HepG2 (cell line): ENCODE measurements around the gene ABCC1. TPM values are rescaled to one million over a fixed set of nuclear protein-coding genes. Genes with fewer than 3 reads are reported as not detected.
A peak's percentile ranks its signal among the peaks of the same experiment; 100 is the strongest.

Experiments
- ARID5B ChIP-seq: IDR thresholded peaks from 2 replicates; pipeline ENCODE4 v1.4.0; 2020; ENCODE audit warnings: mild to moderate bottlenecking, missing genetic modification reagents
- CEBPB ChIP-seq: IDR thresholded peaks from 2 replicates; pipeline ENCODE4 v1.6.1; 2011; ENCODE audit warnings: low read depth, low read length, improper control_type of control experiment, borderline replicate concordance
- CEBPG ChIP-seq: IDR thresholded peaks from 2 replicates; pipeline ENCODE4 v1.6.1; 2016
- DMAP1 ChIP-seq: IDR thresholded peaks from 2 replicates; pipeline ENCODE4 v1.6.1; 2016
- HNF4A ChIP-seq: sonication (generic); formaldehyde crosslinking; IDR thresholded peaks from 2 replicates; pipeline ENCODE4 v1.4.0; 2020; ENCODE audit warnings: missing genetic modification reagents
- MTF1 ChIP-seq: sonication (generic); formaldehyde crosslinking; IDR thresholded peaks from 2 replicates; pipeline ENCODE4 v1.5.0; 2020; ENCODE audit warnings: missing genetic modification reagents
- RCOR2 ChIP-seq: IDR thresholded peaks from 2 replicates; pipeline ENCODE4 v1.6.1; 2016; ENCODE audit warnings: missing biosample characterization, missing genetic modification reagents
- SAFB2 ChIP-seq: sonication (generic); formaldehyde crosslinking; IDR thresholded peaks from 2 replicates; pipeline ENCODE4 v1.5.1; 2020; ENCODE audit warnings: missing genetic modification reagents, low read depth, mild to moderate bottlenecking, borderline replicate concordance
- ZMYM3 ChIP-seq: sonication (generic); formaldehyde crosslinking; IDR thresholded peaks from 2 replicates; pipeline ENCODE4 v1.5.1; 2020; ENCODE audit warnings: mild to moderate bottlenecking, missing genetic modification reagents
- ZNF121 ChIP-seq: sonication (generic); formaldehyde crosslinking; IDR thresholded peaks from 2 replicates; pipeline ENCODE4 v1.5.0; 2020; ENCODE audit warnings: mild to moderate bottlenecking, missing genetic modification reagents
- ZNF629 ChIP-seq: sonication (generic); formaldehyde crosslinking; conservative IDR thresholded peaks from 2 replicates; pipeline ENCODE4 v1.5.0; 2020; ENCODE audit warnings: missing genetic modification reagents
- ZNF644 ChIP-seq: IDR thresholded peaks from 2 replicates; pipeline ENCODE4 v1.6.1; 2016; ENCODE audit warnings: low read depth
- polyA plus RNA-seq, 8 experiments: library from polyadenylated mRNA; depleted of rRNA in 3 of 8; stranded (reverse) in 7 of 8; unstranded in 1 of 8; fragments of >200 nt; fragmentation: Illumina TruSeq in 4 of 8; extraction: Trizol in 4 of 8; gene quantifications; 2 replicates each; pipeline versions ENCODE4 v1.2.1 to v1.2.3, GENCODE V29; 2011 to 2016; ENCODE audit warnings: low read depth in 4 of 8, missing spikeins in 1 of 8, mixed read lengths in 1 of 8; ENCODE audit not compliant: insufficient read depth in 1 of 8
- total RNA-seq, 5 experiments: library from RNA; depleted of rRNA; stranded (reverse); fragments of >200 nt; fragmentation: Illumina TruSeq; extraction: Trizol; gene quantifications; 2 replicates each; pipeline ENCODE4 v1.2.3, GENCODE V29; 2016; ENCODE audit warnings: low read depth in 1 of 5
- TF ChIP-seq, protein P1 (sequence below): sonication (generic); formaldehyde crosslinking; conservative IDR thresholded peaks from 2 replicates; pipeline ENCODE4 v1.4.0; 2020; ENCODE audit warnings: missing genetic modification reagents
- TF ChIP-seq, protein P2 (sequence below): IDR thresholded peaks from 2 replicates; pipeline ENCODE4 v1.6.1; 2012; ENCODE audit warnings: inconsistent platforms

The ABCC1 gene
- total and polyA plus RNA-seq, 2 of the 13 experiments (the other 11 are each of a cell fraction or from before 2014, with no cell fraction given), result 13.0 to 30.6 TPM

GRCh38 chr16:15947983-15948509 lies 1.4 kb upstream of the ABCC1 start (continued):
- TF ChIP-seq ARID5B, result no peak
- TF ChIP-seq CEBPB, result peak; percentile 78
- peak; percentile 56; the same call in 1 of the 2 replicates for TF ChIP-seq ZMYM3 (CRISPR knock-in tag)
- TF ChIP-seq SAFB2 (CRISPR knock-in tag), result no peak
- TF ChIP-seq DMAP1, result 0 out of 2 replicates have a peak, but pooled peaks have one; percentile 6
- TF ChIP-seq RCOR2, result peak; percentile 84
- TF ChIP-seq, protein P1, sequence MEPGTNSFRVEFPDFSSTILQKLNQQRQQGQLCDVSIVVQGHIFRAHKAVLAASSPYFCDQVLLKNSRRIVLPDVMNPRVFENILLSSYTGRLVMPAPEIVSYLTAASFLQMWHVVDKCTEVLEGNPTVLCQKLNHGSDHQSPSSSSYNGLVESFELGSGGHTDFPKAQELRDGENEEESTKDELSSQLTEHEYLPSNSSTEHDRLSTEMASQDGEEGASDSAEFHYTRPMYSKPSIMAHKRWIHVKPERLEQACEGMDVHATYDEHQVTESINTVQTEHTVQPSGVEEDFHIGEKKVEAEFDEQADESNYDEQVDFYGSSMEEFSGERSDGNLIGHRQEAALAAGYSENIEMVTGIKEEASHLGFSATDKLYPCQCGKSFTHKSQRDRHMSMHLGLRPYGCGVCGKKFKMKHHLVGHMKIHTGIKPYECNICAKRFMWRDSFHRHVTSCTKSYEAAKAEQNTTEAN (CRISPR knock-in tag), result 0 out of 2 replicates have a peak, but pooled peaks have one; percentile 7
- TF ChIP-seq ZNF629 (CRISPR knock-in tag), result peak; percentile 99
- 0 out of 2 replicates have a peak, but pooled peaks have one; percentile 51 for TF ChIP-seq ZNF644 (CRISPR knock-in tag)
- 0 out of 2 replicates have a peak, but pooled peaks have one; percentile 17 for TF ChIP-seq CEBPG (CRISPR knock-in tag)
- peak; percentile 52 for TF ChIP-seq HNF4A (CRISPR knock-in tag)
- peak; percentile 70 for TF ChIP-seq ZNF121 (CRISPR knock-in tag)
- no peak for TF ChIP-seq MTF1
- TF ChIP-seq, protein P2, sequence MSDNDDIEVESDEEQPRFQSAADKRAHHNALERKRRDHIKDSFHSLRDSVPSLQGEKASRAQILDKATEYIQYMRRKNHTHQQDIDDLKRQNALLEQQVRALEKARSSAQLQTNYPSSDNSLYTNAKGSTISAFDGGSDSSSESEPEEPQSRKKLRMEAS, result 0 out of 2 replicates have a peak, but pooled peaks have one; percentile 34
